WI38 (cell line): ENCODE measurements around the gene YAP1.
A peak's percentile ranks its signal among the peaks of the same experiment; 100 is the strongest.

ENCODE experiments used
- H3K4me3 ChIP-seq: 2 replicates; pipeline ENCODE4 v1.5.1; 2011; ENCODE audit warnings: low read depth, mild to moderate bottlenecking, control low read depth, low read length
- CTCF ChIP-seq: IDR thresholded peaks from 2 replicates; pipeline ENCODE4 v1.5.1; 2012; ENCODE audit warnings: low read depth, mild to moderate bottlenecking, control low read depth, low read length

Gene YAP1

GRCh38 chr11:102117472-102118113, 7.3 kb downstream of the YAP1 start:
- H3K4me3 ChIP-seq, result peak overlapping the region; percentile 1; the same call in 1 of the 2 replicates
- no peak for TF ChIP-seq CTCF

GRCh38 chr11:102118937-102119336, 8.7 kb downstream of the YAP1 start:
- TF ChIP-seq CTCF, result no peak
- no peak overlapping the region for H3K4me3 ChIP-seq

GRCh38 chr11:102119997-102120396, 9.8 kb downstream of the YAP1 start:
- H3K4me3 ChIP-seq, result no peak overlapping the region
- no peak for TF ChIP-seq CTCF

- no peak for TF ChIP-seq CTCF
- H3K4me3 ChIP-seq, result no peak overlapping the region
These were observed 10.3 kb downstream of the YAP1 start for GRCh38 chr11:102120437-102120973.

GRCh38 chr11:102121329-102121728, 11.1 kb downstream of the YAP1 start:
- TF ChIP-seq CTCF, result no peak
- H3K4me3 ChIP-seq, result no peak overlapping the region

GRCh38 chr11:102134597-102134996, 24.4 kb downstream of the YAP1 start:
- H3K4me3 ChIP-seq, result no peak overlapping the region
- no peak for TF ChIP-seq CTCF

GRCh38 chr11:102135256-102135655, 25.0 kb downstream of the YAP1 start:
- no peak for TF ChIP-seq CTCF
- no peak overlapping the region for H3K4me3 ChIP-seq
